CD8-positive, alpha-beta memory T cell (primary cell): ENCODE results near the gene COL27A1. TPM values are rescaled to one million over a fixed set of nuclear protein-coding genes. Genes with fewer than 3 reads are reported as not detected.
"Not testable (repeated sequence)": the region's sequence is repeated elsewhere in the genome, so short reads cannot be mapped to it uniquely, and the experiment has no call there.

Source experiments
- CTCF ChIA-PET: fragments of 350-600 bp; sonication (Branson Sonifier 250); formaldehyde crosslinking; loops from one replicate; lab custom pipeline; 2021; ENCODE audit warnings: antibody characterized with exemption; lab: Charles Lee
- POLR2A ChIA-PET: fragments of 350-600 bp; sonication (Branson Sonifier 250); formaldehyde crosslinking; loops from one replicate; lab custom pipeline; 2021; ENCODE audit warnings: antibody characterized with exemption; lab: Charles Lee
- DNase-seq, 5 donors: peaks; one replicate each; pipeline versions ENCODE4 v3.0.0 to v3.0.0-alpha.2; 2020 to 2022; ENCODE audit warnings: mixed read lengths in 1 of 5
- H3K27ac ChIP-seq: one replicate; pipeline ENCODE4 v1.7.0; 2013; ENCODE audit warnings: low read depth, mild to moderate bottlenecking, low read length, moderate library complexity
- H3K27me3 ChIP-seq: 2 replicates; pipeline ENCODE4 v1.7.0; 2013; ENCODE audit warnings: low read length, mild to moderate bottlenecking; ENCODE audit not compliant: insufficient read depth, poor library complexity, severe bottlenecking
- H3K36me3 ChIP-seq: 2 replicates; pipeline ENCODE4 v1.7.0; 2013; ENCODE audit warnings: mild to moderate bottlenecking, low read length, moderate library complexity; ENCODE audit not compliant: insufficient read depth
- H3K4me1 ChIP-seq: 2 replicates; pipeline ENCODE4 v1.7.0; 2013; ENCODE audit warnings: mild to moderate bottlenecking, low read length, moderate library complexity; ENCODE audit not compliant: insufficient read depth
- H3K4me3 ChIP-seq: 2 replicates; pipeline ENCODE4 v1.7.0; 2013; ENCODE audit warnings: mild to moderate bottlenecking, low read length
- H3K9me3 ChIP-seq: 2 replicates; pipeline ENCODE4 v1.7.0; 2013; ENCODE audit warnings: mild to moderate bottlenecking, low read length
- H3K27ac Mint-ChIP-seq, 8 donors: one replicate each; pipeline ENCODE4 v1.8.0; 2020 to 2021; ENCODE audit warnings: mixed read lengths in 8 of 8, mild to moderate bottlenecking in 6 of 8, inconsistent platforms in 3 of 8, moderate library complexity in 3 of 8
- H3K27me3 Mint-ChIP-seq, 2 donors: one replicate each; pipeline ENCODE4 v1.8.0; 2020 to 2021; ENCODE audit warnings: mixed read lengths in 2 of 2, mild to moderate bottlenecking in 1 of 2, moderate library complexity in 1 of 2
- H3K36me3 Mint-ChIP-seq, 3 donors: one replicate each; pipeline ENCODE4 v1.8.0; 2020 to 2021; ENCODE audit warnings: mixed read lengths in 3 of 3, inconsistent platforms in 1 of 3, mild to moderate bottlenecking in 1 of 3
- H3K4me1 Mint-ChIP-seq, 3 donors: one replicate each; pipeline ENCODE4 v1.8.0; 2020 to 2021; ENCODE audit warnings: mixed read lengths in 3 of 3, inconsistent platforms in 1 of 3, mild to moderate bottlenecking in 1 of 3
- H3K4me3 Mint-ChIP-seq, 7 donors: one replicate each; pipeline ENCODE4 v1.8.0; 2020 to 2021; ENCODE audit warnings: mixed read lengths in 7 of 7, mild to moderate bottlenecking in 6 of 7, moderate library complexity in 4 of 7, inconsistent platforms in 2 of 7
- H3K9me3 Mint-ChIP-seq, 5 donors: one replicate each; pipeline ENCODE4 v1.8.0; 2020 to 2022; ENCODE audit warnings: mixed read lengths in 5 of 5, mild to moderate bottlenecking in 3 of 5, moderate library complexity in 2 of 5, inconsistent platforms in 1 of 5
- polyA plus RNA-seq: library from polyadenylated mRNA; unstranded; fragments of 300-500 nt; fragmentation: Illumina TruSeq; gene quantifications from one replicate; pipeline ENCODE4 v1.2.3, GENCODE V29; 2021
- total RNA-seq, 2 experiments: library from RNA; stranded (reverse); gene quantifications; one replicate each; pipeline ENCODE4 v1.2.3, GENCODE V29; 2021

Gene COL27A1
- total and polyA plus RNA-seq, 3 experiments from 2014 or later: 0.86 to 1.6 TPM; not detected in 1

DNA sequence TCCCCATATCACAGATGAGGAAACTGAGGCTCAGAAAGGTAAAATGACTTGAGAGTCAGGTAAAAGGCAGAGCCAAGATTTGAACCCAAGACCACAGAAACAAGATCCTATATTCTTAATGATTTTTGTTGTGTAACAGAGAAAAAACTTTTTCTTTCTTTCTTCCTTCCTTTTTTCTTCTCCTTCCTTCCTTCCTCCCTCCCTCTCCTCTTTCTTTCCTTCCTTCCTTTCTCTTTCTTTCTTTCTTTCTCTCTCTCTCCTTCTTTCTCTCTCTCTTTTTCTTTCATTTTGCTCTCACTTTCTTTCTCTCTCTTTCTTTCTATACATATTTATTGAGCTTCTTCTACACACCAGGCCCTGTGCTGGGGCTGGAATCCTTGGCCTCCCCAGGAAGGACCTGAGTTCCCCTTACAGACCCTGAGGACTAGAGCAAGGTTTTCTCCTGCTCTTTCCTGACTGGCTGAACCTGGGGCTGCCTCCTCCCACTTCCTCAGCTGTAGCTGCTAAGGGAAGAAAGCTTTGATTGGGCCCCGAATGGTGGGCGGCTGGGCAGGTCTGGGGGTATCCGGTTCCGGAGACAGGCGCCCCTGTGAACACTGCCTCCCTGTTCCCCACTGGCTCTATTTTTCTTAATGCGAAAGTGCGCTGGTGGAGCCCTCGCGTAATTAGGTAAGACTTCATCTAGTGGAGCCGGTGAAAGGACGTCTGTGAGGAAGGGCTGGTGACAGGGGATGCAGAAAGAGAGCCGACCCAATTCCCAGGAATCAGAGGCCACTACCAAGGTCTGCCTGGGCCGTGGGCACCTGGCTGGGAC, 28.9 kb upstream of the COL27A1 start:
- peak overlapping the region in 1 of 8 donors; percentile 5 for H3K27ac Mint-ChIP-seq
- CTCF ChIA-PET: interaction anchor here (1.4 kb wide), 1 partner anchor 19 kb away, joined by 4 read pairs; no protein-coding TSS in a partner anchor

DNA sequence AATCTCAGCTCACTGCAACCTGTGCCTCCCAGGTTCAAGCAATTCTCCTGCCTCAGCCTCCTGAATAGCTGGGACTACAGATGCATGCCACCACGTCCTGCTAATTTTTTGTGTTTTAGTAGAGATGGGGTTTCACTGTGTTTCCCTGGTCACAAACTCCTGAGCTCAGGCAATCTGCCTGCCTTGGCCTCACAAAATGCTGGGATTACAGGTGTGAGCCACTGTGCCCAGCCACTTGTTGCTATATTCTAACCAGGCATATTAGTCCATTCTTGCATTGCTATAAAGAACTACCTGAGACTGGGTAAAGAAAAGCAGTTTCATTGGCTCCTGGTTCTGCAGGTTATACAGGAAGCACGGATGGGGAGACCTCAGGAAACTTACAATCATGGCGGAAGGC, 26.6 kb upstream of the COL27A1 start:
- H3K27me3 Mint-ChIP-seq: peaks cover 22 to 46% of the 10 kb centered on the region in 2 donors
- H3K4me1 ChIP-seq, H3K27ac Mint-ChIP-seq, H3K27ac ChIP-seq, H3K4me1 Mint-ChIP-seq, CTCF ChIA-PET, DNase-seq, H3K27me3 ChIP-seq, H3K36me3 ChIP-seq, H3K4me3 ChIP-seq, H3K36me3 Mint-ChIP-seq, H3K4me3 Mint-ChIP-seq, H3K9me3 ChIP-seq: not testable (repeated sequence)
- POLR2A ChIA-PET: interaction anchor here (0.7 kb wide), 1 partner anchor 495 kb away, joined by 5 read pairs; no protein-coding TSS in a partner anchor
- H3K9me3 Mint-ChIP-seq: peaks cover 0 to 16% (median 10%) of the 10 kb centered on the region in 5 donors

More for the DNA sequence above, 28.9 kb upstream of the COL27A1 start:
- DNase-seq: no peak
- Histone ChIP-seq H3K27me3 (no peaks in the 10 kb centered on the region), H3K4me3 (no peak overlapping the region), H3K36me3 (no peaks in the 10 kb centered on the region), H3K27ac (no peak overlapping the region), H3K9me3 (no peaks in the 10 kb centered on the region), H3K4me1 (no peaks in the 10 kb centered on the region)
- peaks cover 0 to 16% (median 10%) of the 10 kb centered on the region in 5 donors for H3K9me3 Mint-ChIP-seq
- POLR2A ChIA-PET: no interaction called here
- peaks cover 17 to 39% of the 10 kb centered on the region in 2 donors for H3K27me3 Mint-ChIP-seq
- peaks cover 0 to 7% (median 0%) of the 10 kb centered on the region in 3 donors for H3K36me3 Mint-ChIP-seq
- no peaks in the 10 kb centered on the region for H3K4me1 Mint-ChIP-seq
- H3K4me3 Mint-ChIP-seq: no peak overlapping the region

DNA sequence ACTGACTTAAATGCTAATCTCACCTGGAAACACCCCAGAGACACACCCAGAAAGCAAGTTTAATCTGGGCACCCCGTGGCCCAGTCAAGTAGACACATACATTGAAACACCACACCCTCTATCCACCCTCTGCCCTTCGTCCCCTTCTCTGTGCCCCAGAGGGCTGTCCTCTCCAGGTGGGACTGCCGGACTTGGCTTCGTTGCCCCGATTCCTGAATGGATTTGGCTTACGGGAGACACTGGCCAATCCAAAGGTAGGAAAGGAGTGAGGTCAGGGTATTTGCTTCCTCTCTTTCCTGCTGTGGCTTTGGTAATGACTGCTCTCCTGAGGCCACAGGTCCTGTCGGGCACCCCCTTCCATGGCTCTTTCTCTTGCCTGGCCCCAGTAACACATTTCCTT, 25.2 kb upstream of the COL27A1 start:
- CTCF ChIA-PET: interaction anchor here (1.0 kb wide), 1 partner anchor 47 kb away, joined by 3 read pairs; no protein-coding TSS in a partner anchor

DNA sequence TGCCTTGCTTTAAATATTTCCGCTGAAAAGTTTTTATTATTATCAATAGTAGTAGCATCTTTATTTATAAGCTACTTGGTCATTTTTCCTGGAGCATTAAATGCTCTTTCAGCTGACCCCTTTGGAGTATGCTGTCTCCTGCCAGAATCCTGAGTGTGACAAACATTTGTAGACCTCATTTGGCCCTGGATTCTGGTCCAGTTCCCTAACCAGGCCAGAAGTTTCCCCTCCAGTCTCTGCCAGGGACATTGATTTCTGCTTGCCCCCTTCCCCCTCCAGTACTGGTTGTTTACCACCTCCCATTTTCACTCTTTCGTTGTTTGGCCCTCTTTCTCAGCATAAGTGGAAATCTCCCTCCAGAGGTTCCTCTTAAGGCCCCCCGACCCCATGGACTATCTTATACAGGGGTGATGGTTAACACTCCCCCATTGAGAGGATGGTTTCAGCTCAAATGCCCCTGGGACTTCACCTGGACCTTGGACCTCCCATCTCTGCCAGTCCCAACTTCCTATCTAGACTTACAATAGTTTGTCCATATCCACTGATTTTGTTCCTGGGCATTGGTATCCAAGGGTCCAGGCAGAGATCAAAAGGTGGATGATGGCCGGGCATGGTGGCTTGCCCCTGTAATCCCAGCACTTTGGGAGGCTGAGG, 24.6 kb upstream of the COL27A1 start:
- POLR2A ChIA-PET: no interaction called here
- Mint-ChIP-seq H3K27me3 (peaks cover 22 to 42% of the 10 kb centered on the region in 2 donors), H3K9me3 (peaks cover 0 to 16% (median 10%) of the 10 kb centered on the region in 5 donors), H3K27ac (no peak overlapping the region), H3K4me1 (no peaks in the 10 kb centered on the region), H3K36me3 (peaks cover 0 to 7% (median 0%) of the 10 kb centered on the region in 3 donors), H3K4me3 (no peak overlapping the region)
- no peak for DNase-seq
- Histone ChIP-seq H3K4me1 (no peaks in the 10 kb centered on the region), H3K27me3 (no peaks in the 10 kb centered on the region), H3K9me3 (no peaks in the 10 kb centered on the region), H3K27ac (no peak overlapping the region), H3K4me3 (no peak overlapping the region), H3K36me3 (no peaks in the 10 kb centered on the region)
- CTCF ChIA-PET: interaction anchor here (1.0 kb wide), 1 partner anchor 48 kb away, joined by 3 read pairs; no protein-coding TSS in a partner anchor

More for the DNA sequence above, 25.2 kb upstream of the COL27A1 start:
- Histone ChIP-seq H3K27me3 (no peaks in the 10 kb centered on the region), H3K9me3 (no peaks in the 10 kb centered on the region), H3K36me3 (no peaks in the 10 kb centered on the region), H3K4me3 (no peak overlapping the region), H3K27ac (no peak overlapping the region), H3K4me1 (no peaks in the 10 kb centered on the region)
- DNase-seq: no peak
- Mint-ChIP-seq H3K27ac (no peak overlapping the region), H3K4me3 (no peak overlapping the region), H3K36me3 (peaks cover 0 to 7% (median 0%) of the 10 kb centered on the region in 3 donors), H3K27me3 (peaks cover 22 to 46% of the 10 kb centered on the region in 2 donors), H3K9me3 (peaks cover 0 to 16% (median 10%) of the 10 kb centered on the region in 5 donors), H3K4me1 (no peaks in the 10 kb centered on the region)
- POLR2A ChIA-PET: no interaction called here

DNA sequence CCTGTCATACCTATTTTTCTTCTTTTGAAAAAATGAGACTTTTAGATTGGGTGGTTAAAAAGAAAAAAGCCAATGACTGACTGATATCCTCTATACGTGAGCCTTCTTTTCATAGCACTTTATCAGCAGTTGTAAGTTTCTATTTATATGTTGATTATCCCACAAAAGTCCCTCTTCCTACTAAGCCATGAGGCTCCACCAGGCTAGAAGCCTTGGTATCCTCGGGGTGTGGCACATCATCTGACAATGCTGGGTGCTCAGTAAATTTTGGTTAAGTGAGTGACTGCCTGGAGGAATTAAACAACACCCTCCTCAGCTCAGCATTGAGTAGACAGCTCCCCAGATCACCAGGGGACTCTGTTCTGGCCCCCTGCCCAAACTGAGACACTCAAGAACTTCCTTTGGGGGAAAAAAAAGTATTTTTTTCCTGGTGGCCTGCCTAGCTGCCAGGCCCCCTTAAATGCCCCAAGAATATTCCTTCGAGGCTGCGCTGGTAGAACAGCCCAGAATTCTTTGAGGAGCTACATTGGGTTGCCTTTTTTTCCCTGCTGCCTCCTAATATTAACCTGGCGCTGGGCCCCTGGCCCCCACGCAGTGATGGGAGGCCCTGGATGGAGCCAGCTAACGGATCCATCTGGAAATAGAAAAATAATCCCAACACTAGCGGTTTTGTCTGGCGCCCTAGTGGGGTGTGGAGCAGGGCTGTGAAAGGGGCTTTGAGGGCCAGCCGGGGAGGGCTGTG, 23.4 kb upstream of the COL27A1 start:
- no peaks in the 10 kb centered on the region for H3K36me3 ChIP-seq
- no peaks in the 10 kb centered on the region for H3K9me3 ChIP-seq
- CTCF ChIA-PET: no interaction called here
- no peak overlapping the region for H3K27ac ChIP-seq
- Mint-ChIP-seq H3K27me3 (peaks cover 22 to 43% of the 10 kb centered on the region in 2 donors), H3K9me3 (peaks cover 0 to 16% (median 10%) of the 10 kb centered on the region in 5 donors), H3K4me1 (no peaks in the 10 kb centered on the region), H3K36me3 (peaks cover 0 to 7% (median 0%) of the 10 kb centered on the region in 3 donors), H3K4me3 (no peak overlapping the region), H3K27ac (no peak overlapping the region)
- H3K4me3 ChIP-seq: no peak overlapping the region
- POLR2A ChIA-PET: no interaction called here
- no peaks in the 10 kb centered on the region for H3K27me3 ChIP-seq
- H3K4me1 ChIP-seq: no peaks in the 10 kb centered on the region
- no peak for DNase-seq

DNA sequence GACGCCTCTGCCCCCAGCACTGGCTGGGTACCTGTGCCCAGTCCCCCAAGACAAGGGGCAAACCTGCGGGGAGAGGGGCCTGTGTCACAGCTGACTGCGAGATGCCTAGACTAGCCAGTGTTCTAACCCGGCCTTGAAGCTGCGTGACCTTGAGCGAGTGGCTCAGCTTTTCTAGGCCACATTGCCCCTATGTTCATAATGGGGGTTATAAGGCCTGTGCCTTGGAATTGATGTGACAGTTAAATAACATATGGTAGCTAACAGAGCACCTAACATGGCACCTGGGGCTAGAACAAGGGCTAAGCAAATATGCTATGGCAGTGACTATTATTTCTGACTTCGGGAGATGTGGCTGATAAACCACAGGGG, 22.8 kb upstream of the COL27A1 start:
- H3K4me3 ChIP-seq: no peak overlapping the region
- H3K27me3 ChIP-seq: no peaks in the 10 kb centered on the region
- Mint-ChIP-seq H3K4me3 (no peak overlapping the region), H3K27ac (no peak overlapping the region), H3K27me3 (peaks cover 22 to 43% of the 10 kb centered on the region in 2 donors), H3K36me3 (peaks cover 0 to 7% (median 0%) of the 10 kb centered on the region in 3 donors), H3K9me3 (peaks cover 0 to 10% (median 7%) of the 10 kb centered on the region in 5 donors), H3K4me1 (no peaks in the 10 kb centered on the region)
- POLR2A ChIA-PET: no interaction called here
- H3K36me3 ChIP-seq: no peaks in the 10 kb centered on the region
- no peak overlapping the region for H3K27ac ChIP-seq
- no peak for DNase-seq
- CTCF ChIA-PET: no interaction called here
- H3K9me3 ChIP-seq: no peaks in the 10 kb centered on the region
- H3K4me1 ChIP-seq: no peaks in the 10 kb centered on the region

DNA sequence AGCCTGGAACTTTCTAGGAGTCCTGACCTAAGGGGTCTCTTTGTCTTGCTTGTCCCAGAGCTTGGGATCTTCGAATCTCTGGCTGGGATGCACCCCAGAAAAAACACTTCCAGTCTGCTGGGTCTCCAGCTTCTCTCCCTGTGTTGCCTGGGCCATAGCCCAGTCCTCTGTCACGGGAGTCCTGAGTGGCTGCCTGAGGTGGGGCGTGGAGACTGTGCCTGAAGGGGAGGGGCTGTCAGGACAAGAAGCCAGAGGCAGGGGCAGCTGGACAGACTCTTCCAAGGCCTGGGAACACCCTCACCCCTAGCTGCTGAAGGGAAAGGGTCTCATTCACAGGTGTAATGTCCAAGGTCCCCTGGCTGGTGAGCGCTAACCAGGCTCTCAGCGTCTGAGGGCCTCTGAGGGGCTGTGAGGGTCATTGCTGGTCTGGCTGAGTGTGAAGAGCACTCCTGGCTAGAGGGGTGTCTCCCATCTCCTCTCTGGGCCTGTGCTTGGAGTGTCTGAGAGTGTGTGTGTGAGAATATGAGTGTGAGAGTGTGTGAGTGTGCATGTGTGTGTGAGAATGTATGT, 20.4 kb upstream of the COL27A1 start:
- Histone ChIP-seq H3K27me3 (no peaks in the 10 kb centered on the region), H3K4me3 (no peak overlapping the region), H3K4me1 (no peaks in the 10 kb centered on the region), H3K27ac (no peak overlapping the region), H3K9me3 (no peaks in the 10 kb centered on the region), H3K36me3 (no peaks in the 10 kb centered on the region)
- Mint-ChIP-seq H3K36me3 (no peaks in the 10 kb centered on the region), H3K27me3 (peaks cover 10 to 35% of the 10 kb centered on the region in 2 donors), H3K4me1 (no peaks in the 10 kb centered on the region), H3K9me3 (no peaks in the 10 kb centered on the region), H3K27ac (no peak overlapping the region), H3K4me3 (no peak overlapping the region)
- CTCF ChIA-PET: no interaction called here
- DNase-seq: no peak
- POLR2A ChIA-PET: no interaction called here
